ENCODE results near the gene LYSET. TPM values are rescaled to one million over a fixed set of nuclear protein-coding genes. Genes with fewer than 3 reads are reported as not detected.

The LYSET gene
- total and polyA plus RNA-seq, 9 of the 15 experiments (the other 6 are each of a cell fraction or from before 2014, with no cell fraction given), result 7.6 to 36.6 (median 15.9) TPM

GRCh38 chr14:93206793-93207467 lies 21.8 kb downstream of the LYSET start, which contains the start of the genes GON7 and UBR7 (continued):
- TF ChIP-seq CHAMP1 (IDR thresholded peaks at IDR 0.05) (no peak), RNF2 (IDR thresholded peaks at IDR 0.05) (no peak), L3MBTL2 (IDR thresholded peaks at IDR 0.05) (peak; percentile 87), BHLHE40 (IDR thresholded peaks at IDR 0.05; ENCODE audit: low read length) (0 out of 2 replicates have a peak, but pooled peaks have one; percentile 13), ZNF347 (CRISPR knock-in tag; IDR thresholded peaks at IDR 0.05; ENCODE audit: low read depth) (no peak), SNAPC5 (CRISPR knock-in tag; IDR thresholded peaks at IDR 0.05) (no peak), EGR1 (conservative IDR thresholded peaks at IDR 0.05) (0 out of 2 replicates have a peak, but pooled peaks have one; percentile 27), E2F3 (CRISPR knock-in tag; IDR thresholded peaks at IDR 0.05) (peak; percentile 86), ZBTB40 (IDR thresholded peaks at IDR 0.05) (peak; percentile 93), ZBTB40 (CRISPR knock-in tag; IDR thresholded peaks at IDR 0.05) (no peak), GMEB1 (CRISPR knock-in tag; IDR thresholded peaks at IDR 0.05) (no peak), GABPB1 (CRISPR knock-in tag; IDR thresholded peaks at IDR 0.05) (peak; percentile 89), ZBTB1 (CRISPR knock-in tag; IDR thresholded peaks at IDR 0.05; ENCODE audit: borderline replicate concordance, low read depth) (0 out of 2 replicates have a peak, but pooled peaks have one; percentile 1), POLR2G (IDR thresholded peaks at IDR 0.05; ENCODE audit: low read depth, low read length) (peak; percentile 96), RFX1 (IDR thresholded peaks at IDR 0.05) (peak; percentile 88), POLR3G (IDR thresholded peaks at IDR 0.05; ENCODE audit: extremely low read depth, insufficient read length, insufficient replicate concordance) (no peak)

All from K562 (cell line).